T-helper 2 cell treated with Interferon-gamma antibody and Interleukin-4, amounts not matched to agents 100 ng/mL and 5 ng/mL, for 36 hours (primary cell): ENCODE measurements around the gene C19orf47. TPM values are rescaled to one million over a fixed set of nuclear protein-coding genes. Genes with fewer than 3 reads are reported as not detected.
"Not testable (repeated sequence)": the region's sequence is repeated elsewhere in the genome, so short reads cannot be mapped to it uniquely, and the experiment has no call there.

Source experiments
- intact Hi-C: fragments of 100-400 bp; cut with micrococcal nuclease; formaldehyde crosslinking; loops from one replicate; pipeline ENCODE4 v1.15.1; 2023
- total RNA-seq: library from RNA; stranded (reverse); gene quantifications from 2 replicates; pipeline ENCODE4 v1.2.3, GENCODE V29; 2022

C19orf47 gene
- total RNA-seq, 1 donor from 2014 or later = 25.6 TPM

DNA sequence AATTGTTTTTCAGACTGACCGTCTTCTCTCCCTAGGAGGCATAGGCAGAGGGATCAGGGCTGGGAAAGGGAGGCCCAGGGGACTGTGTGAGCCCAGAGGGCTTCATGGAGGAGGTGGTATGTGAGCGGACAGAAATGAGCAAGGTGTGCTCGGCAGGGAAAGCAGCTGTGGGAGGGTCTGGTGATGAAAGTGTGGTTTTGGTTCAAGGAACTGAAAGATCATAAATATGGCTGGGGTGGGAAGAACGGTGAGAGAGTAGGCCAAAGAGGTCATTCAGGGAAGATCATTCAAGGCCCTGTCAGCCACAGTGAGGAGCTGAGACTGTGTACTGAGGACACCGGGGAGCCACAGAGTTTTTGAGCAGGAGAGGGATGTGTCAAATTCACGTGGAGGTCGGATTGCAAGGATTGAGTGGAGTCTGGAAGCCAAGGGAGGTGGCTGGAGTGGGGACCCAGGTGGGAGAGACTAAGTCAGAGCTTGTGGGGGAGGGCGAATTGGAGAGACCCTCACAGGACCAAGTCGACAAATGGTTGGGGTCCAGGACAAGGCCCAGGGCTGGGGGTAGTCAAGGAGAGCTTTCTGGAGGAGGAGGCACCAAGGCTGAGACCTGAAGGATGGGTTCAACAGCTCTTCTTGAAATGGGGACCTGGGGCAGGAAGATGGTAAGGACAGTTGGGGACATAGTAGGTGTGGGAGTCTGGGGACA, 7.9 kb upstream of the C19orf47 start:
- intact Hi-C loops = no loop called here

DNA sequence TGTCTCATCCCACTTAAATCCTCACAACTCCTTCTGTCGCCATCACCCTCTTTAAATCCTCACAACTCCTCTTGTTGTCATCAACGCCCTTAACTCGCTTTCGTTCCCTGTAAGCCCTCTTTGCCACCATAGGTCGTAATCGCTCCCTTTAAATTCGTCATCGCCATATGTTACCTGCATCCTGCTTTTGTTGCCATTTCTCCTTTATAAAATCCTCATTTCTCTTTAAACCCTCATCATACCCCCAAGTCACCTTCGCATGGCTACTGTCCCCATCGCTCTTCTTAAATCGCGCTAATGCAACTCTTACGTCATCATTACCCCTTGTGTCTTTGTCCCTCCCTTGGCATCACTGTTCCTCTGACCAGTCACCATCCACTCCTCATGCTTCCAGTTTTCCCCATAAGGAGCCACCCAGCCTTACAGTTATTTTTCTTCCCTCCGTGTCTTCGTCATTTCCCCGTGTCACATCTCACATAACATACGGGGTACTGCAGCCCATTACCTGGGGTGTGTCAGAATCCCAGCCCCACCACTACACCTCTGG, 837 bp upstream of the C19orf47 start:
- intact Hi-C loops = loop anchor here (1.0 to 5.0 kb wide), 5 partner anchors 64 to 368 kb away; partner anchors contain the start of genes AKT2, BLVRB, COQ8B and ITPKC

GRCh38 chr19:40344422-40344821, 3.8 kb downstream of the C19orf47 start:
- intact Hi-C loops = no loop called here

- intact Hi-C loops = no loop called here
Measured at GRCh38 chr19:40342644-40343311, 5.4 kb downstream of the C19orf47 start.

- intact Hi-C loops = no loop called here
Measured at GRCh38 chr19:40341601-40342482, 6.4 kb downstream of the C19orf47 start.

- intact Hi-C loops = no loop called here
Measured at GRCh38 chr19:40339018-40339728, 9.0 kb downstream of the C19orf47 start.

- intact Hi-C loops = no loop called here
Measured at GRCh38 chr19:40337594-40337993, 10.6 kb downstream of the C19orf47 start.

GRCh38 chr19:40337107-40337506, 11.1 kb downstream of the C19orf47 start:
- intact Hi-C loops = no loop called here

- intact Hi-C loops = no loop called here
Measured at GRCh38 chr19:40336601-40336900, 11.6 kb downstream of the C19orf47 start.

DNA sequence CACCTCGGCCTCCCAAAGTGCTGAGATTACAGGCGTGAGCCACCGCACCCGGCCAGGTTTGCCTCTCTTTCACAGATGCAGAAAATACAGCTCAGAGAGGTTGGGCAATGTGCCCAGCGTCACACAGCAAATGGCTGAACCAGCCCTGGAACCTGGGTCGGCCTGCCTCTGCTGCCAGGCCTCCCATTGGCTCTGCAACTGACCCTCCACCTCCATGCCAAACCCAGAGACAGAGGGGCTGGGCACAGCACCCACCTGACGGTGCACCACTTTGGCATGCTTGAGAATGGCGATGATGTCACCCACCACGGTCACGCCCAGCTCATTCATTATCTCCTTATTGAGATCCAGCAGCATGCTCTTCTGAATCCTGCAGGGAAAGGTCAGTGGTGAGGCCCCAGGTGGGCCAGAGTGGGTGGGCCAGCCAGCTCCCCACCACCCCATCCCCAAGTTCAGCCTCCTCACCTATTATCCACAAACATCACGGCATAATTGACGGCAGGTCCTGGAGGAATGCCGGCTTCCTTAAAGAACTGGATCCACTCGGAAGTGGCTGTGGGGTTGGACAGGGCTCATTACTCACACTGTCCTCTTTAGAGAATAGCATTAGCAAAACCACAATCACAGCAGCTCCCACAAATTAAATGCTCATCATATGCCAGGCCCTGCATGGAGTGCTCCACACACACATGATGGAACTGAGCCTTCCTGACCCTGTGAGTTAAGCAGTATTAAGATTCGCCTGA, 12.2 kb downstream of the C19orf47 start:
- intact Hi-C loops = no loop called here

DNA sequence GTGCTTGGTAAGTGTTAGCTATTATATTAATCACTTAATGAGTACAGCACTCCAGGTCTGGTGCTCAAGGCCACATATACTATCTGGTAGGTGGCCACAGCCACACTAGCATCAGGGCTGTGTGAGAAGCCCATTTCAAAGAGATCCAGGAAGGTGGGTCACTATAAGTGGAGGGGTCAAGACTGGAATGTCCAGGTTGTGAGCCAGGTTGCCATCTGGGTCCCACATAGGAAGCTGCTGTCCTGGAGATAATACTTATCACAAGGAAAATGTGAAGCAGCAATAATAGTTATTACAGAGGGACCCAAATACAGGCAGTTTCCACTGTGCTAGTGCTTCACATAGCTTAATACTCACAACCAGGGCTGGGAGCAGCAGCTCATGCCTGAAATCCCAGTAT, 13.1 kb downstream of the C19orf47 start:
- intact Hi-C loops = no loop called here

- intact Hi-C loops = not testable (repeated sequence)
Measured at GRCh38 chr19:40333083-40333482, 15.1 kb downstream of the C19orf47 start.

- intact Hi-C loops = no loop called here
Measured at GRCh38 chr19:40332669-40333068, 15.5 kb downstream of the C19orf47 start.

- intact Hi-C loops = no loop called here
Measured at GRCh38 chr19:40331052-40331451, 17.1 kb downstream of the C19orf47 start.

DNA sequence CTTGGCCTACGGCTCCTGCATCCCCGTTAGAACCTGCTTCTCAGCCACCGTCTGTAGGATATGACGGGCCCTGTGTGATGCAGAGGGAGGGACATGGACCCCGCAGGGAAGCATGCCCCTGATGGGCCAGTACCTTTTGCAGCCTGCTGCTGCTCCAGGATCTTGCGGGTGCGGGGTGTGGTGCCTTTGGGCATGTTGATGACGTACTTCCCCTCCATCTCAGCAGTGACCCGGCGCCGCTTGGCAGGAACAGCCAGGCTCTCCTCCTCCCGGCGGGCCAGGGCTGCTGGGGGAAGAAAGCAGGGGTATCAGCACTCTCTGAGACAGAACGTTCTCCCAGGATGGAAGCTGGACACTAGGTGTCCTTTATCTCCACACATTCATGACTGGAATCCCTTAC, 22.0 kb downstream of the C19orf47 start:
- intact Hi-C loops = no loop called here

DNA sequence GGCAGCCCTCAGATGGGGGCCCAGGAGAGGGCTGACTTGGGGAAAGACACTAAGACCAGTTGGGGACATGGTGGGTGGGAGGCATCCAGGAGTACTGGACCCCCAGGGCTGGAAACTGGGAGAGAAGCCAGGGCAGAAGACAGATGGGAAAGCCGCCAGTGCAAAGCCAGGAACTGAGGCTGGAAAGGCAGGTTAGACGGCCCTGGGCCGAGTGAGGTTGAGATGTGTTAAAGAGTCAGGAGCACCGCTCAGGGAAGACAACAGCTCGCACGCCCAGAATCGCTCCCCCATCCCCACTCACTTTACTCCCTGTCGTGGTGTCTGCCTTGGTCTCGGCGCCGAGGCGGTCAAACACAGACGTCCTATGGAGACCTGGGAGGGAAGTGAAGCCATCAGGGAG, 24.5 kb downstream of the C19orf47 start:
- intact Hi-C loops = no loop called here

- intact Hi-C loops = no loop called here
Measured at GRCh38 chr19:40322951-40323615, 25.1 kb downstream of the C19orf47 start.

- intact Hi-C loops = no loop called here
Measured at GRCh38 chr19:40322271-40322610, 26.0 kb downstream of the C19orf47 start.

- intact Hi-C loops = no loop called here
Measured at GRCh38 chr19:40321566-40322270, 26.5 kb downstream of the C19orf47 start.
